Measurements from ENCODE around the gene SACM1L. TPM values are rescaled to one million over a fixed set of nuclear protein-coding genes. Genes with fewer than 3 reads are reported as not detected.

SACM1L gene
- total RNA-seq, 1 donor from 2014 or later = 46.8 TPM

DNA sequence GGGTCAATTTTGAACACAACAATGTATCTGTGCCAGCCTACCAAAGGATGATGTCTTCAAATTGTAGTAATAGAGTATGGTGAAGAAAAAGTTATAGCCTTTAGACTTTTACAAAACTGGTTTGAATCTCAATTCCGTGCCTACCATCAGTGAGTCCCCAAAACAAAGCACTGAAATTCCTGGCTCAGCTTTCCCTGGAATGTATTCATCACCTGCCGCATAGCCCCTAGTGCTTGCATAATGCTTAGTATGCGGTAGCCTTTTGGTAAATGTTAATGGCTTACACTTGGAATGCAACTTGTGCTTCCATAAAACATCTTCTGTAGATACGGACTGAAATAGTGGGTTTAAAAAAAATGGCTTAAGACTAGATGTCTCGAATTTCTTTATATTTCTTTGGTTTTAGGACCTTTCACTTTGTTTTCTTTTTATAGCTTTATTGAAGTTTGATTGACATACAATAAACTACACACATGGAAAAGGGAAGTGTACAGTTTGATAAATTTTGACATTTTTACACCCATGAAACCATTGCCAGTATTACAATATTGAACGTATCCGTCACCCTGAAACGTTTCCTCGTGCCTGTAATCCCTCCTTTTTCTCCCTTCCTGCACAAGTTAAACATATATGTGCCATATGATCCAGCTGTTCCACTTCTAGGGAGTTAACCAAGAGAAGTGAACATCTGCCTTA is 12.1 kb downstream of the SACM1L start:
- H3K4me3 Mint-ChIP-seq (ENCODE audit: unreplicated experiment) = no peak overlapping the region
- H3K9me3 Mint-ChIP-seq (ENCODE audit: unreplicated experiment) = no peaks in the 10 kb centered on the region
- peaks cover 7% of the 10 kb centered on the region for H3K36me3 Mint-ChIP-seq (ENCODE audit: low read depth, unreplicated experiment)
- TF ChIP-seq, protein P1, sequence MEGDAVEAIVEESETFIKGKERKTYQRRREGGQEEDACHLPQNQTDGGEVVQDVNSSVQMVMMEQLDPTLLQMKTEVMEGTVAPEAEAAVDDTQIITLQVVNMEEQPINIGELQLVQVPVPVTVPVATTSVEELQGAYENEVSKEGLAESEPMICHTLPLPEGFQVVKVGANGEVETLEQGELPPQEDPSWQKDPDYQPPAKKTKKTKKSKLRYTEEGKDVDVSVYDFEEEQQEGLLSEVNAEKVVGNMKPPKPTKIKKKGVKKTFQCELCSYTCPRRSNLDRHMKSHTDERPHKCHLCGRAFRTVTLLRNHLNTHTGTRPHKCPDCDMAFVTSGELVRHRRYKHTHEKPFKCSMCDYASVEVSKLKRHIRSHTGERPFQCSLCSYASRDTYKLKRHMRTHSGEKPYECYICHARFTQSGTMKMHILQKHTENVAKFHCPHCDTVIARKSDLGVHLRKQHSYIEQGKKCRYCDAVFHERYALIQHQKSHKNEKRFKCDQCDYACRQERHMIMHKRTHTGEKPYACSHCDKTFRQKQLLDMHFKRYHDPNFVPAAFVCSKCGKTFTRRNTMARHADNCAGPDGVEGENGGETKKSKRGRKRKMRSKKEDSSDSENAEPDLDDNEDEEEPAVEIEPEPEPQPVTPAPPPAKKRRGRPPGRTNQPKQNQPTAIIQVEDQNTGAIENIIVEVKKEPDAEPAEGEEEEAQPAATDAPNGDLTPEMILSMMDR (IDR thresholded peaks at IDR 0.05; ENCODE audit: unreplicated experiment) = no peak
- H3K27me3 Mint-ChIP-seq (ENCODE audit: unreplicated experiment) = no peaks in the 10 kb centered on the region
- H3K27ac Mint-ChIP-seq (ENCODE audit: unreplicated experiment) = no peak overlapping the region
- DNase-seq (ENCODE audit: low spot score) = no peak
- H3K4me1 Mint-ChIP-seq (ENCODE audit: unreplicated experiment) = no peaks in the 10 kb centered on the region

DNA sequence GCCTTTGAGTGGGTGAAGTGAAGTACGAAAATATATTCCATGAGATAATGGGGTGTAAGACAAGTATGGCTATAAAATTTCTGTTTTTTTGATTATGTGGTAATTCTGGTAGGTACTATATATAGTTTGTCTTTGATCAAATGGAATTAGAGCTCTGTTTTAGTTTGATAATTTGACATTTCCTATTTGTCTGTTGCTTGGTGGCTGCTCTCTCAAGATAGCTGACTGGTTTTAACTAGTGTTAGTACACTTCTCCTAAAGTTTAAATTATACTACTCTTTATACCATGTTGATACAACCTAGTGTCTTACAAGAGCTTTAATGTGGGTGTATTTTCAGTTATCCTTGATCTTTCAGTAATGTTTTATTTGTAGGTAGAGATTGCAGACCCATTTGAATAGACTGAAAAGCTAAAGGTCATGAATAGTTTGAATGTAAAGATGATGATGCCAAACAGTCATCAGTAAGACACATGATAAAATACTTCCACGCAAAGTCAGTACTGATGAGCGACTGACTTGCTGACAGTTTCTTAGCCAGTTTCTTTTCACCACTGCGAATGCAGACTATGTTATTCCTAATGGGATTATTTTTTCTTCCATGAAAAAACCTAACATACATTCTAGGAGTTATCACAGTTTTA is 15.2 kb downstream of the SACM1L start:
- no peaks in the 10 kb centered on the region for H3K27me3 Mint-ChIP-seq (ENCODE audit: unreplicated experiment)
- H3K36me3 Mint-ChIP-seq (ENCODE audit: low read depth, unreplicated experiment) = peaks cover 8% of the 10 kb centered on the region
- H3K9me3 Mint-ChIP-seq (ENCODE audit: unreplicated experiment) = no peaks in the 10 kb centered on the region
- no peak overlapping the region for H3K27ac Mint-ChIP-seq (ENCODE audit: unreplicated experiment)
- TF ChIP-seq, protein P1 (IDR thresholded peaks at IDR 0.05; ENCODE audit: unreplicated experiment) = no peak
- no peaks in the 10 kb centered on the region for H3K4me1 Mint-ChIP-seq (ENCODE audit: unreplicated experiment)
- DNase-seq (ENCODE audit: low spot score) = no peak
- no peak overlapping the region for H3K4me3 Mint-ChIP-seq (ENCODE audit: unreplicated experiment)

DNA sequence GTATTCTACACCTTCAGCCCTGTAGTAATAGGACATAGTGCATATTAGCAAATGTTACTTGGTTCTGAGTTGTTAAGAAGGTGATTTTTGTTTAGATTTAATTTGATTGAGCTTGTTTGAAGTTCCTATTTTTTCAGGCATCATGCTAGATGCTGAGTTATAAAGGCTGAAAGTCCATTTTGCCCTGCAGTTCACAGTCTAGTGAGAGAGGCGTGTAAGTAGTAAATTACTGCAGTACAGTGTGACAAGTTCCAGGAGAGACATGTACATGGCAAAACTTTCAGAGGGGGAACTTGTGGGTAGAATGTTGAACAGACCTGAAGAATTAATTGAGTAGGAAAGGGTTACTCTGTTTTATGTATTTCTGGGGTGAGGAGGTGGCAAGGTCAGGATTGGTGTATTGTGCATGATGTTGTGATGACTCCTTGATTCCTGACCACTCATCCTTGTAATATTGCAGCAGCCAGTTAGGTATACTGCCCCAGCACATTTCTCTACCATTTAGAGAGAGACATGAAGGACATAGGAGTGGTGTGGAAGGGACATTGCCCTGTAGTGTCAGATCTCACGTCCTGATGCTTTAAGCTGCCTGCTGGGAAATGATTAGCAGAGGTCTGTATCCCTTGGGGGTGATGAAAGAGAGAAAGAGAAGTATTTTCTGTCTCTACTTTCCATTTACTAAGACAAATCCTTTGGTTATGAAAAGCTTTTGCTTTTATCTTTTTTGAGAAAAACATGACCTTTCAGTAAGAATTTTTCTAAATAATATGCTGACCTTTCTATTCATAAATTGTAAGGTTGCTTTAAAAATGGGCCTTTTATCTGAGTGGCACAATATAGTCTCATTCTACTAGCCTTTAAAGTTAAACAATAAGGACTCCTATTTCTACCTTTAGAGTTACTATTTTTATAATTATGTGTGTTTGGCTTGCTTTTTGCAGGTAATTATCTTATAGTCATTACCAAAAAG is 16.9 kb downstream of the SACM1L start:
- no peaks in the 10 kb centered on the region for H3K27me3 Mint-ChIP-seq (ENCODE audit: unreplicated experiment)
- H3K4me3 Mint-ChIP-seq (ENCODE audit: unreplicated experiment) = peak overlapping the region; percentile 22
- H3K27ac Mint-ChIP-seq (ENCODE audit: unreplicated experiment) = no peak overlapping the region
- no peaks in the 10 kb centered on the region for H3K9me3 Mint-ChIP-seq (ENCODE audit: unreplicated experiment)
- no peak for DNase-seq (ENCODE audit: low spot score)
- TF ChIP-seq, protein P1 (IDR thresholded peaks at IDR 0.05; ENCODE audit: unreplicated experiment) = no peak
- peaks cover 15% of the 10 kb centered on the region for H3K36me3 Mint-ChIP-seq (ENCODE audit: low read depth, unreplicated experiment)
- H3K4me1 Mint-ChIP-seq (ENCODE audit: unreplicated experiment) = no peaks in the 10 kb centered on the region

DNA sequence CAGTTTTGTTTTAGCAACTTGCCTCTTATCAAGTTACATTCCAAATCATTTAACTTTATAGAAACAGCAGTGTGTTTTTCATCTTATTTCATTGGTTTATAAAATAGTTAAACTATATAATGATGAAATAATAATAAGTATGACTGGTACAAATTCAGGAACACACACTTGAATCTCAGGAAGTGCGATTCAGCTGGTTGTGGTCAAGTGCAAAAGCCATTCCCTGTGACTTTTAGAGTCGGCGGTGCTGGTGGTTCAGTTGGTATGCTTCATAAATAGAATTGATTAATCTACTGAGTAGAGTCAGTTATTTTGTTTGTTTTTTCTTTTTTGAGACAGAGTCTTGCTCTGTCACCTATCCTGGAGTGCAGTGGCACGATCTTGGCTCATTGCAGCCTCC is 22.7 kb downstream of the SACM1L start:
- Mint-ChIP-seq H3K4me3 (ENCODE audit: unreplicated experiment) (no peak overlapping the region), H3K27ac (ENCODE audit: unreplicated experiment) (no peak overlapping the region), H3K36me3 (ENCODE audit: low read depth, unreplicated experiment) (peaks cover 20% of the 10 kb centered on the region), H3K9me3 (ENCODE audit: unreplicated experiment) (no peaks in the 10 kb centered on the region), H3K4me1 (ENCODE audit: unreplicated experiment) (no peaks in the 10 kb centered on the region), H3K27me3 (ENCODE audit: unreplicated experiment) (no peaks in the 10 kb centered on the region)
- DNase-seq (ENCODE audit: low spot score) = no peak
- TF ChIP-seq, protein P1 (IDR thresholded peaks at IDR 0.05; ENCODE audit: unreplicated experiment) = no peak
